CD4-positive, alpha-beta memory T cell (primary cell): Measurements from ENCODE around the gene CELSR1. TPM values are rescaled to one million over a fixed set of nuclear protein-coding genes. Genes with fewer than 3 reads are reported as not detected.
A peak's percentile ranks its signal among the peaks of the same experiment; 100 is the strongest.

Experiments
- CTCF ChIA-PET: fragments of 350-600 bp; sonication (Branson Sonifier 250); formaldehyde crosslinking; loops from one replicate; lab custom pipeline; 2021; ENCODE audit warnings: inconsistent platforms; ENCODE audit not compliant: partially characterized antibody; lab: Charles Lee
- POLR2A ChIA-PET: fragments of 350-600 bp; sonication (Branson Sonifier 250); formaldehyde crosslinking; loops from one replicate; lab custom pipeline; 2021; ENCODE audit not compliant: partially characterized antibody; lab: Charles Lee
- DNase-seq, 5 donors: peaks; one replicate each; pipeline versions ENCODE4 v3.0.0 to v3.0.0-alpha.2; 2020 to 2022; ENCODE audit warnings: mixed read lengths in 1 of 5
- H3K27ac ChIP-seq: one replicate; pipeline ENCODE4 v1.7.0; 2013; ENCODE audit warnings: low read depth, low read length
- H3K27me3 ChIP-seq: 2 replicates; pipeline ENCODE4 v1.7.0; 2013; ENCODE audit warnings: mild to moderate bottlenecking, low read length, moderate library complexity; ENCODE audit not compliant: insufficient read depth
- H3K36me3 ChIP-seq: 2 replicates; pipeline ENCODE4 v1.7.0; 2013; ENCODE audit warnings: mild to moderate bottlenecking, low read length, moderate library complexity; ENCODE audit not compliant: insufficient read depth
- H3K4me1 ChIP-seq: 2 replicates; pipeline ENCODE4 v1.7.0; 2013; ENCODE audit warnings: mild to moderate bottlenecking, low read length, moderate library complexity; ENCODE audit not compliant: insufficient read depth
- H3K4me3 ChIP-seq, 2 donors: one replicate each; pipeline ENCODE4 v1.7.0; 2013; ENCODE audit warnings: low read length in 2 of 2, mild to moderate bottlenecking in 1 of 2
- H3K9me3 ChIP-seq, 2 donors: one replicate each; pipeline ENCODE4 v1.7.0; 2013; ENCODE audit warnings: low read length in 2 of 2, control low read depth in 1 of 2; ENCODE audit not compliant: control insufficient read depth in 1 of 2
- H3K27ac Mint-ChIP-seq, 7 donors: one replicate each; pipeline ENCODE4 v1.8.0; 2020 to 2021; ENCODE audit warnings: mixed read lengths in 7 of 7, mild to moderate bottlenecking in 6 of 7, inconsistent platforms in 3 of 7, moderate library complexity in 3 of 7
- H3K27me3 Mint-ChIP-seq, 2 donors: one replicate each; pipeline ENCODE4 v1.8.0; 2020 to 2021; ENCODE audit warnings: mixed read lengths in 2 of 2
- H3K36me3 Mint-ChIP-seq, 2 donors: one replicate each; pipeline ENCODE4 v1.8.0; 2020 to 2021; ENCODE audit warnings: mixed read lengths in 2 of 2, inconsistent platforms in 1 of 2, mild to moderate bottlenecking in 1 of 2
- H3K4me1 Mint-ChIP-seq, 4 donors: one replicate each; pipeline ENCODE4 v1.8.0; 2020 to 2021; ENCODE audit warnings: mixed read lengths in 4 of 4, mild to moderate bottlenecking in 1 of 4
- H3K4me3 Mint-ChIP-seq, 8 donors: one replicate each; pipeline ENCODE4 v1.8.0; 2020 to 2021; ENCODE audit warnings: mixed read lengths in 8 of 8, mild to moderate bottlenecking in 7 of 8, moderate library complexity in 6 of 8, inconsistent platforms in 3 of 8
- H3K9me3 Mint-ChIP-seq, 8 donors: one replicate each; pipeline ENCODE4 v1.8.0; 2020 to 2021; ENCODE audit warnings: mixed read lengths in 8 of 8, mild to moderate bottlenecking in 5 of 8, inconsistent platforms in 3 of 8, moderate library complexity in 1 of 8
- intact Hi-C: fragments of 100-400 bp; cut with micrococcal nuclease; formaldehyde crosslinking; loops from one replicate; pipeline ENCODE4 v1.15.1; 2023
- polyA plus RNA-seq, 2 donors: library from polyadenylated mRNA; unstranded; fragments of 300-500 nt; fragmentation: Illumina TruSeq; gene quantifications; one replicate each; pipeline ENCODE4 v1.2.3, GENCODE V29; 2021
- total RNA-seq, 2 experiments: library from RNA; stranded (reverse); gene quantifications; one replicate each; pipeline ENCODE4 v1.2.3, GENCODE V29; 2021

The CELSR1 gene
- total and polyA plus RNA-seq, 4 experiments from 2014 or later = 0.47 to 1.1 (median 0.81) TPM

DNA sequence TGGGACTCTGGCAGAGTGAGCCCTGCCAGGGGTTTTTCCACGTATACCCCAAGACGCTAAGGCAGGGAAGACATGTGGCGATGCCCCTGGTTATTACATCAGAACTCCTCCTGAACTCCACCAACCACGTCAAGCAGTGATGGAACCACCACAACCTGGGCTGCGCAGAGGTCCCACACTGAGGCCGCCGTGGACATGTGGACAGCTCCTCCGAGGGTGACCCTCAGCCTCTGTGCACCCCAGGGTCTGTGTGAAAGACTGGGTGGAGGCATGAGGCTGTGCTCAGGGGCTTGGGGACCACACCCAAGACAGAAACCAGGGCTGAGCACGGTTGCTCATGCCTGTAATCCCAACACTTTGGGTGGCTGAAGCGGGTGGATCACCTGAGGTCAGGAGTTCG lies 149.7 kb downstream of the CELSR1 start:
- ChIA-PET POLR2A (no interaction called here), CTCF (no interaction called here)
- no peak overlapping the region for H3K4me3 Mint-ChIP-seq
- no peaks in the 10 kb centered on the region for H3K36me3 ChIP-seq
- no peak overlapping the region for H3K27ac ChIP-seq
- H3K4me1 Mint-ChIP-seq = no peaks in the 10 kb centered on the region
- H3K27me3 Mint-ChIP-seq = peaks cover 3 to 4% of the 10 kb centered on the region in 2 donors
- no peaks in the 10 kb centered on the region for H3K9me3 ChIP-seq
- H3K27ac Mint-ChIP-seq = no peak overlapping the region
- no peaks in the 10 kb centered on the region for H3K36me3 Mint-ChIP-seq
- peak in 1 of 5 donors; percentile 22 for DNase-seq
- intact Hi-C loops = no loop called here
- H3K4me1 ChIP-seq = no peaks in the 10 kb centered on the region
- H3K27me3 ChIP-seq = no peaks in the 10 kb centered on the region
- no peaks in the 10 kb centered on the region for H3K9me3 Mint-ChIP-seq
- H3K4me3 ChIP-seq = no peak overlapping the region

DNA sequence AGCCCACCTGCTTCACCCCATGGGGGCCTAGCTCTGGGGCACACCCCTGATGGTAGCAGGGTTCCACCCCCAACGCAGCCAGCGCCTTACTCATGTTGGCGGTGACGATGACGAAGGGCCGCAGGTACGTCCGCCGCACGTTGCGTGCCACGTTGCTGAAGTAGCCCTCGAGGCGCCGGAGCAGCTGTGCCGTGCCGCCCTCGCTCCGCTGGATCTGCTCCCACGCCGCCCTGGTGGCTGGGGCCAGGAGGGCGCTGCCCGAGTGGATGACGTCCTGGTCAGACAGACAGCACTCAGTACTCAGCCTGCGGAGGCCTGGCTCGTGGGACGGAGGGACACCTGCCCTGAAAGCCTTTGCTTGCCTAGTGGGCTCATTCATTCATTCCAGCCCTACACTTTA lies 151.1 kb downstream of the CELSR1 start:
- H3K36me3 ChIP-seq = no peaks in the 10 kb centered on the region
- no peak overlapping the region for H3K4me3 ChIP-seq
- intact Hi-C loops = no loop called here
- no peaks in the 10 kb centered on the region for H3K36me3 Mint-ChIP-seq
- ChIA-PET POLR2A (no interaction called here), CTCF (interaction anchor here (1.0 kb wide), 1 partner anchor 19 kb away, joined by 3 read pairs; no protein-coding TSS in a partner anchor)
- no peak overlapping the region for H3K27ac ChIP-seq
- DNase-seq = no peak
- no peaks in the 10 kb centered on the region for H3K9me3 Mint-ChIP-seq
- no peaks in the 10 kb centered on the region for H3K4me1 ChIP-seq
- H3K27me3 Mint-ChIP-seq = peaks cover 1 to 4% of the 10 kb centered on the region in 2 donors
- H3K9me3 ChIP-seq = no peaks in the 10 kb centered on the region
- no peak overlapping the region for H3K27ac Mint-ChIP-seq
- H3K4me1 Mint-ChIP-seq = no peaks in the 10 kb centered on the region
- H3K27me3 ChIP-seq = no peaks in the 10 kb centered on the region
- no peak overlapping the region for H3K4me3 Mint-ChIP-seq

DNA sequence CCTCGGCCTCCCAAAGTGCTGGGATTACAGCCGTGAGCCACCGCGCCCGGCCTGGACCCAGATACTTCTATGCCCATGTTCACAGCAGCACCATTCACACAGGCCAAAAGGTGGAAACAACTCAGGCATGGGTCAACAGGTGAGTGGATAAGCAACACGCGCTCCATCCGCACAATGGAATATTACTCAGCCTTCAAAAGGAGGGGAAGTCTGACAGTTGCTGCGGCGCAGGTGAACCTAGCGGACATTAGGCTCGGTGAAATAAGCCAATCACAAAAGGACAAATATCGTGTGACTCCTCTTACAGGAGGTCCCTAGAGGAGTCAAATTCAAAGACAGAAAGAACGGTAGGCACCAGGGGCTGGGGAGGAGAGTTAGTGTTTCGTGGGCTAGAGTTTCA lies 154.9 kb downstream of the CELSR1 start:
- Mint-ChIP-seq H3K4me1 (no peaks in the 10 kb centered on the region), H3K36me3 (no peaks in the 10 kb centered on the region), H3K9me3 (peaks cover 0 to 1% (median 0%) of the 10 kb centered on the region in 8 donors), H3K27me3 (no peaks in the 10 kb centered on the region), H3K4me3 (no peak overlapping the region), H3K27ac (peak overlapping the region in 2 of 7 donors; percentile 36 to 64)
- no peaks in the 10 kb centered on the region for H3K4me1 ChIP-seq
- no peaks in the 10 kb centered on the region for H3K27me3 ChIP-seq
- no peak for DNase-seq
- H3K4me3 ChIP-seq = no peak overlapping the region
- no peaks in the 10 kb centered on the region for H3K9me3 ChIP-seq
- no peaks in the 10 kb centered on the region for H3K36me3 ChIP-seq
- no peak overlapping the region for H3K27ac ChIP-seq
- CTCF ChIA-PET = no interaction called here
- intact Hi-C loops = no loop called here
- POLR2A ChIA-PET = no interaction called here

GRCh38 chr22:46381731-46382130 lies 155.7 kb downstream of the CELSR1 start:
- CTCF ChIA-PET = interaction anchor here (1.1 kb wide), 1 partner anchor 14 kb away, joined by 4 read pairs; no protein-coding TSS in a partner anchor
- Mint-ChIP-seq H3K27me3 (peaks cover 0 to 2% of the 10 kb centered on the region in 2 donors), H3K27ac (no peak overlapping the region), H3K4me1 (no peaks in the 10 kb centered on the region), H3K36me3 (no peaks in the 10 kb centered on the region), H3K9me3 (peaks cover 0 to 5% (median 0%) of the 10 kb centered on the region in 8 donors), H3K4me3 (no peak overlapping the region)
- DNase-seq = no peak
- POLR2A ChIA-PET = no interaction called here
- intact Hi-C loops = no loop called here
- Histone ChIP-seq H3K4me1 (no peaks in the 10 kb centered on the region), H3K9me3 (no peaks in the 10 kb centered on the region), H3K4me3 (no peak overlapping the region), H3K27me3 (no peaks in the 10 kb centered on the region), H3K36me3 (no peaks in the 10 kb centered on the region), H3K27ac (no peak overlapping the region)

GRCh38 chr22:46381142-46381541 lies 156.3 kb downstream of the CELSR1 start:
- Histone ChIP-seq H3K36me3 (no peaks in the 10 kb centered on the region), H3K9me3 (no peaks in the 10 kb centered on the region), H3K27ac (no peak overlapping the region), H3K4me3 (no peak overlapping the region), H3K4me1 (no peaks in the 10 kb centered on the region), H3K27me3 (no peaks in the 10 kb centered on the region)
- CTCF ChIA-PET = interaction anchor here (1.1 kb wide), 1 partner anchor 13 kb away, joined by 4 read pairs; no protein-coding TSS in a partner anchor
- POLR2A ChIA-PET = no interaction called here
- DNase-seq = no peak
- Mint-ChIP-seq H3K9me3 (peaks cover 0 to 11% (median under 1%) of the 10 kb centered on the region in 8 donors), H3K27me3 (peaks cover 0 to 2% of the 10 kb centered on the region in 2 donors), H3K36me3 (no peaks in the 10 kb centered on the region), H3K27ac (no peak overlapping the region), H3K4me3 (no peak overlapping the region), H3K4me1 (no peaks in the 10 kb centered on the region)
- intact Hi-C loops = no loop called here

DNA sequence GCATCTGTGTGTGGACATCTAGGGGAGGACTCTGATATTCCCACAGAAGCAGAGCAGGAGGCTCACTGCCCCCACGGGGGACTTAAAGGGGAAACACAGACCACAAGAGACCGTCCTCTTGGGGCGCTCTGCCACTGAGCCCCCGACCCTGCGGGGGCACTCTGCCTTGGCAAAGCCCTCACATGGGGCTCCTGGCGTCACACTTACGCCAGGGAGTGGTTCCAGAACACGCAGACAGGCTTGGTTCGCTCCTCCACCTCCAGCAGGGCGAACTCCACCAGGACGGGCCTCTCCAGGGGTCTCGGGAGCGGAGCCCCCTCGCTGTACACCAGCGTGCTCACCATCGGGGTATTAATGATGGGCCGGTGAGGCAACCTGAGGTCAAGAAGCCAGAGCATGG lies 156.8 kb downstream of the CELSR1 start:
- Mint-ChIP-seq H3K27me3 (peaks cover 0 to 2% of the 10 kb centered on the region in 2 donors), H3K4me1 (peaks cover 0 to 5% (median under 1%) of the 10 kb centered on the region in 4 donors), H3K9me3 (peaks cover 0 to 16% (median 5%) of the 10 kb centered on the region in 8 donors), H3K36me3 (no peaks in the 10 kb centered on the region), H3K4me3 (no peak overlapping the region), H3K27ac (no peak overlapping the region)
- ChIA-PET POLR2A (no interaction called here), CTCF (interaction anchor here (1.1 kb wide), 1 partner anchor 13 kb away, joined by 4 read pairs; no protein-coding TSS in a partner anchor)
- no peaks in the 10 kb centered on the region for H3K9me3 ChIP-seq
- DNase-seq = no peak
- H3K27me3 ChIP-seq = no peaks in the 10 kb centered on the region
- no peaks in the 10 kb centered on the region for H3K36me3 ChIP-seq
- intact Hi-C loops = no loop called here
- H3K4me3 ChIP-seq = no peak overlapping the region
- no peaks in the 10 kb centered on the region for H3K4me1 ChIP-seq
- no peak overlapping the region for H3K27ac ChIP-seq

DNA sequence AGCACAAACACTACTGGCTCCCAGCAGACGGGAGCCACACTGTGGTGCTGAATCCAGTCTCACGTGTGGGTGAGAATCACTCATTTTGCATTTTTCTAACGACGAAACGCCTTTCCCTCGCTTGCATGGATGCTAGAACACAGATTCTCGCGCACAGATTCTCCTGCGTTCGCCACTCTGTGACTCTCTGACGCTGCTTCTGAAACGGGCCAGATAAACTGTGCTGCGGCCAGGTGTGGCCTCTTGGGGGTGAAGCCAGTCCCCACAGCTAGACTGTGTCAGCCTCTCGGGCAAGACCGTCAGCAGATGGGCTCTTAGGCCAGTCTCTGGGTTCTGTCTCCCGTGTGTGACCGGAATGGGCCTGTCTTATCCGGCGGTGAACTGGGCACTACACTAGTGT lies 157.4 kb downstream of the CELSR1 start:
- Histone ChIP-seq H3K4me3 (no peak overlapping the region), H3K4me1 (no peaks in the 10 kb centered on the region), H3K9me3 (no peaks in the 10 kb centered on the region), H3K27ac (no peak overlapping the region), H3K36me3 (no peaks in the 10 kb centered on the region), H3K27me3 (no peaks in the 10 kb centered on the region)
- intact Hi-C loops = no loop called here
- POLR2A ChIA-PET = no interaction called here
- no peaks in the 10 kb centered on the region for H3K36me3 Mint-ChIP-seq
- CTCF ChIA-PET = no interaction called here
- peak overlapping the region in 1 of 8 donors; percentile 45 for H3K4me3 Mint-ChIP-seq
- H3K27me3 Mint-ChIP-seq = peaks cover 0 to 2% of the 10 kb centered on the region in 2 donors
- peaks cover 0 to 5% (median under 1%) of the 10 kb centered on the region in 4 donors for H3K4me1 Mint-ChIP-seq
- peaks cover 0 to 19% (median 6%) of the 10 kb centered on the region in 8 donors for H3K9me3 Mint-ChIP-seq
- no peak for DNase-seq
- H3K27ac Mint-ChIP-seq = no peak overlapping the region
